Stimulated activated CD8-positive, alpha-beta memory T cell treated with anti-CD3 and anti-CD28 coated beads, Interleukin-4, amount 100 ng/mL, for 4 hours (primary cell): ENCODE measurements around the gene COX7A2.

ENCODE experiments used
- DNase-seq, 2 donors: peaks; one replicate each; pipeline ENCODE4 v3.0.0-alpha.2; 2020; ENCODE audit warnings: low read depth in 2 of 2, low spot score in 1 of 2

Gene COX7A2, protein sequence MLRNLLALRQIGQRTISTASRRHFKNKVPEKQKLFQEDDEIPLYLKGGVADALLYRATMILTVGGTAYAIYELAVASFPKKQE

DNA sequence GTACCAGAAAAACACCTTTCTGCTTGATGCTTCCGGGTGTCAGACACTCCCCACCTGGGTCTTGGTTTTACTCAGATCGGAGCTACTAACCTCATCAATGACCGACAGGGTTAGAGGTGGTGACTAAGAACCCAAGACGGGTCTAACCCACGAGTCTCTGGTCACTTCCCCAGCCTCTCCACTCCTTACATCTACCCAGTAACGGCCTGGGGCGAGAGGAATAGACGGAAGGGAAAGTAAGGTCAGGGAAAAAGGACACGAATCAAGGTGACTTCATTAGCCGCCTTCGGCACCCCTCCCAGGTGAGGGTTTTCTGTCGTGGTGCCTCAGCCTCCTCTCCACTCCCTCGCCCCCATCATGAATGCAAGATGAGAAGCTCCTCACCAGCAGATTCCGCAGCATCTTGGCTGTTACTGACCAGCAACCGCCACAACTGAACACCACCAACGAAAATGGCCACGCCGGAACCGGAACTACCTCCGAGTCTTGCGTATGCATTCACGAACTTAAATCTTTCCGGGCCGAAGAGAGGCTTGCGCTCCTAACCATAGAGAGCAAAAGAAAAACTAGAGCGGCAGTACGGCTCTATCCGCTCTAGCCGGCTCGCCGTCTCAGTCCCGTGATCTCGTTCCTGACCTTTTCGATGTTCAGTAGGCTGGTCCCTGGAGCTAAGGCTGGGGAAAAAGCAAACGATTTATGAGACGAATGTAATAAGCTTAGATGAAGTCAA lies at the start of gene COX7A2:
Gene COX7A2 (minus strand): TSS at position 469 of the 730 bp plus-strand sequence. CDS start 67 bp downstream, at position 402.
- DNase-seq, result peak; percentile 68 to 72

DNA sequence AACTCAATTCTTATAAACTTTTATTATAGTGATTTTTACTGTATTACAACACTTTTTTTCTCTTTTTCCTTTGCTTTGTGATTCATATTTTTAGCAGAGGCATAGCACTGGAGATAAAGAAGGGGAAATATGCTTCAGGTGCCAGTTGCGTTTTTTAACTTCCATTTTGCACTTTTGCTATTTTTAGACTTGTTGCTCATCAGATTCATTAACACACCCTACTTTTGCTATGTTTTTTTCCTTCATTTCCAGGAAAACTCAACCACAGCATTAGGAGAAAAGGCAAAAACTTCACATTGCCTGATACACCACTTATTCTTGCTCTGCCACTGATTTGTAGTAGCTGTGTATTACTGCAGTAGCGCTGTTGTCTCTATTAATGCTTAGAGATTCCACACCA lies 49.0 kb upstream of the COX7A2 start:
- no peak for DNase-seq

DNA sequence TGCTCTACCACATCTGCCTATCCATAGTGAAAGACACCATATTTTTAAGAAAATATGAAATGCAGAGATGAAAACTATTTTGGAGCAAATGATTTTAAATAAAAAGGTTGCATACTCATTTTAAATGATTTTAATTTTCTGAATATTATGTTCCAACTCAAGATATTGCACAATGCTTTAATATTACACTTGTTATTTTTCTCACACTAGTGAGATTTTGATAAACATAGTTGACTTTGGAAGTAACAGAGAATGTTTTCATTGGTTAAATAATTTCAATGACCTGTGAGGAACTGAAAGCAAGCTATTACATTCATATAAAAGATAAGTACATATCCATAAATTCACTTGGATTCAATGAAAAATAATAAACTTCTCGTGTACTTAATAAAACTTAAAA lies 48.1 kb upstream of the COX7A2 start:
- DNase-seq, result no peak

DNA sequence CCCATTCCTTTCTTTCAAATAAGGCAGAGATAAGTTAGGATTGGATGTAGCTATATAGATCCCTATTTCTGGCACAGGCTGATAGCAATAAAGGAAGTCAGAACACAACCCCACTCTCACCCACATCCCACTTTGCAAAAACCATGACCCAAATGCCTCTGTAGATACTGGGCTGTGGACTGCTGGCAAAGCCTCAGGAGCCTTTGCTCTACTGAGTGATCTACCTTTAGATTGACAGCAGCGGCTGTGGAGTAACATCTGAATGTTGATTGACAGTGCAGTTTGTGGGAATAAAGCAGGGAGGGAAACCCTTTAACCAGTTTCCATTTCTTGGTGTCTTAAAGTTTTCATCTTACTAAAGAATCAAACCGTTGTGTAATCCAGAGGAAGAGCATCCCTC lies 47.7 kb upstream of the COX7A2 start:
- DNase-seq, result no peak

DNA sequence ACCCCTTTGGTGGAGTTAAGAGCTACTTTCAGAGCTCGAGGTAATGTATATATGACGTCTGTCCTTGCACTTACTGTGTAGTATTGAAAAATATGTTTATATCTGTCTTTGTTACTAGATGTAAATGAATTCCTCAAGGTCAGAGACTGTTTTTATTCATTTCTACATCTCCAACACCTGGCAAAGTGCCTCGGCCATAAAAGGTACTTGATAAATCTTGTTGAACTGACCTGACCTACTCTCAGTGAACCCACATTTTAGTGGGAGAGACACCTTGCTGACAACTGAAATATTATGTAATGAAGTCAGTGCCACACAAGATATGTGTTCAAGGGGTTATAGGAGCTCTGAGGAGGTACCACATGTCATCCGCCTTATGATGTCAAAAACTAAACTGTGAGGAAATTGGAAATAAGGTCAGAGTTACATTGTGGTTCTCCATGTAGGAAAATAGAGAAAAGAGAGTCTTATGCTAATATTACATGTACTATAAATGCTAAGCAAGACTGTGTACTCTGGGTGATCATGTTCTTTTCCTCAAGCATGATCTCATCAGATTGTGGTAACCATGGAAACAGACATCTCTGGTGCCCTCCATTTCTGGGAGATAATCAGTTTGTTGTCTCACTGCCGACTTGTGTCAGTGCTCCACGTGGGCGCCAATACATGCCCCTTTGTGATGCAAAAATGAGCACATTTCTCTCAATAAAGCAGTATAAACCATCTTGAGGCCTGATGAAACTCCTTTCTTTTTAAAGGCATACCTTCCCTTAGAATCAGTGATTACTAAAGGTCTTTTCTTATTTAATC lies 46.7 kb upstream of the COX7A2 start:
- no peak for DNase-seq

DNA sequence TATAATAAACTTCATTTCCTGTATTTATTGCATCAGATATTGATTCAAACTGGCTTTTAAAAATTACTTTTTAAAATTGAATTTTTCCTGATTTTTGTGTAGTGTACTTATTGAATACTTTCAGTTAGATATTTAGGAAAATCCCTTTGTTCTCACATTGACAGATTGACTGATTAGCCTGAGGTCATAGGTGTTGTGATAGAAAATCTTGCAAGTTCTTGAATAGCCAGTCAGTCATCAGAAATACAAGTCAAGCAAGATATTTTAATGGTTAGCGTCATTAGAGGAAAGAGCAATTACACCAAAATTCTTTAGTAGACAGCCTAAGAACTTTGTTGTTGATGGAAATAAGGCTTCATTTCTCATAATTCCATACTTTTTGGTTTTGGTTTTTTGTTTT lies 44.4 kb upstream of the COX7A2 start:
- no peak for DNase-seq

DNA sequence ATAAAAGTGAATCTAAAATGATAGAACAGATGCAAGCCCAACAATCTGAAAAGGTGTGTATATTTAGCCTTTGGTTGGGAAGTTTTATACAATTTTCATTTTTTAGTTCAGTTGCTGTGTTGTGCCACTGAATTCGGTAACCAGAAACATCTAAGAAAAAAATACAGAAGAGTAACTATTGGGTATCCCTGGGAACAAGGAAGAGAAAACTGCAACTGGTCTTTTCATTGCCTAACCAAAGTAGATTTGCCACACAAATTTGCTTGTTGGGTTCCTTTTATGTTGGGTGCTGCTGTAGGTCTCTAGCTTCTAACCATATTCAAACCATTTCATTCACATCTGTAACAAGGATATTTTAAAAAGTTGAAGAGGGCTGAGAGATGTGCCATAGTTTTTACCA lies 43.8 kb upstream of the COX7A2 start:
- no peak for DNase-seq

DNA sequence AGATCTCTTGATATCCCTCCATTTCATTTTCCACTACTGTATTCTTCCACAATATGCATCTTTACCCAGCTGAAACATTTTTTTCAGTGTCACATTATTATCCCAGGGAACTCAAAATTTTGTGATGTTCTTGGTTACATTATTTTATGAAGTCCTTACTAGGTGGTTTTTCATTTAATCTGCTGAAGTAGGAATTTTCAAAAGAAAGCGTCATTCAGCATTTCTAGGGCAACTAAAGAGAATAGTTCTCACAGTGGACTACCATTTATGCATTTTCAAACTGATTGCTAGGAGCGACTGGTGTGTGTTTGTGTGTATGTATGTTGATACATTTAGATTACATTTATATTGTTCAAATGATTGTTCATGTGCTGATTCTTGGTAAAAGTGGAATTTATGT lies 43.4 kb upstream of the COX7A2 start:
- no peak for DNase-seq

DNA sequence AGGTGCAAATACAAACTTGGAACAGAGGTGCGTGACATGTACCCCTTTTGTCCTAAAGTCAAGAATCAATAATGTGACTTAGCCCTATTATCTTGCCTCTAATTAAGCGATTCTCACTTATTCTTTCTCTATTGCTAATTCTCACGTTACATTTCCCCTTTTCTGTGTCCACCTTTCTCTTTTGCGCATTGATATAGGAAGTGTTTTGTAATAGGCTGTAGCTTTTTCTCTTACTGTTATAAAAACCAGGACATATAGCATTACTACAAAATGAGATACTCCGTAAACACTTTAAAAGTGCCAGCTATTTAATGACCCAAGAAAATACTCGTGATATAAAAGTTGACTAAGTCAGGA lies 41.7 kb upstream of the COX7A2 start:
- no peak for DNase-seq

DNA sequence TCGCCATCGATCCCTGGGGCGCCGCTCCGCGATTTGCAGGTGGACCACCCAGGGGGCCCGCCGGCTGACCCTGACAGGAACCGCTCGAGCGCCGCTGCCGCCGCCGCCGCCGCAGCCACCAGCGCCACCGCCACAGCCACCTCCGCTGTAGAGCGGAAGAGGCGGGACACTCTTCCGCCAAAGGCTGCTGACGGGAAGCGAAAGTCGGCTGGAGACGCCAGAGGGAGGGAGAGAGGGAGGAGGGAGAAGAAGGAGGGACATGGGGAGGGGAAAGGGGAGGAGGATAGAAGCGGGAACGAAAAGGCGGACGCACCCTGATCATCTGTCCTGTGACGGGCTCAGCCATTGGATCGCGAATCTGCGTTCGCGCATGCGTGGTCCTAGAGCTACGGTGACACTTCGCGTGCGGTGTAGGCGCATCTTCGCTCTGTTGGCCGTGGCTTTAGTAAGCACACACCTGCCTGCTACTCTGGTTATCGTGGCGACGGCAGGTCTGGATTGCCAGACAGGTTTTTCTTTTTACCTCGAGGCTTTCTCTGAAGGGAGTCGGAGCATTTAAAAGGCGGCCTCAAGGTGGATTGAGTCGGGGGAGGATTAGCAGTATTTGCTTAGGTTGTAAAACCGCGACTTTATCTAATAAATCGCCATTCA lies 41.2 kb upstream of the COX7A2 start, which contains the start of gene TMEM30A:
Gene TMEM30A (minus strand): TSS at position 161 of the 651 bp plus-strand sequence. CDS start 154 bp downstream, at position 7.
- DNase-seq, result peak; percentile 89 to 93

DNA sequence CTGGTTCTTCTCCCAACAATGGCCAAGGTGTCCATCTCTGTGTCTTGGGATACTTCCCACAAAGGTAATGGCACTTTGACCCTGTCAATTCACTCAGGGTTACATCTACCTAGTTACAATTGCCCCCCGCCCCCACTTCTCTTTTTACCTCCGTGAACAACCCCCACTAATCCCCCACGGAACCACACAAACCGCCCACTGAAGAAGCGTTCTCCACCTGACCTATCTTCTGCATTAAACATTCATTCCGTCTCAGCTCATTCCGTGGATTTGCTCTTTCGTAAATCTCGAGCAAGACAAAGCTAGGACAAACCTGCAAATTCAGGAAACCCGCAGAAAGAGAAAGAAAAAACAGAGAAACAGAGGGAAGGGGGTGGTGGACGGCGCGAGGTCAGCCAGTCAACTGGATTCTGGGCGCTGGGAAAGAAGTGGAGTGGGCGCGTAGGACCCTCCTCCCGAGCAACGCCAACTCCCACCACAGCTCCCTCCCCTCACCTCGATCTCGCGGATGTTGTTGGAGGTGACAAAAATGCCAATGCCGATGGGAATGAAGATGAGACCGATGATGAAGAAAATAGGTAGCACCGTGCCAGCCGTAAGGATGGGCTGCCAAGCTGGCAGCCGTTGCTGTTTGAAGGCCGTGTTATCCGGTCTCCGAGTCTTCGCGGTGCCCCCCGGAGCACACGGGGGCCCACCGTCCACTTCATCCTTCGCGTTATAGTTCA lies 40.5 kb upstream of the COX7A2 start:
- no peak for DNase-seq

DNA sequence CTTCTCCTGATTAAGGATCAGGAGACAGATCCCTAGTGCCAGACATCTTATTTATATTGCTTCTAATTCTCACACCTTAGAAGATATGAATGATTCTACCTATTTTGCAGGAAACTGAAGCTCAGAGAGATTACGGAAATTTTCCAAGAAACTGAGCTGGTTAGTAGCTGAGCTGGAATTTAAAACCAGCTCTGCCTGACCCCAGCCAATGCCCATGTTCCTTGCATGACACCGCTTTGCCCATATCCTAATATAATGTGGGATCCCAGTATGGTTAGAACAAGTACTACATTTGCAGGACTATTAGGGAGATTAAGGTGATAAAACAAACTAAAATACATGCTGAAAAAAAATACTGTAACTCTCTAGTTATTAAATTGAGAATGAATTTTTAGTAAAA lies 39.1 kb upstream of the COX7A2 start:
- no peak for DNase-seq

DNA sequence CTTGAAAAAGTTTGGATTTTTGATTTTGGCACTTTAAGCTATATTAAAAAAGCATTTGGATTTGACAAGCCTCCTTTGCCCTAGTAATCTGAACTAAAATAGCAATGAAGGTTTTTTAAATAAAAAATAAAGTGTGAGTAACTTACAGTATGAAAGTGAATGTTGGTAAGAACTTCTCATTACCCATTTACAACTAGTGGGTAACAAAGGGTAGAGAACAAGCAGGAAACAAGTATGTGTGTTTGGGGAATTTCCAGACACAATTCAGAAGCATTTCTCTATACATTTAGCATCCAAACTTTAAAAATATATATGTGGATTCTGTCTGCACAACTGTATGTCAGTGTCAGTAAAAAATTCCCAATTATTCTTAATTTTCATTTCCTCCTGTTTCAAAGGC lies 38.1 kb upstream of the COX7A2 start:
- DNase-seq, result no peak

DNA sequence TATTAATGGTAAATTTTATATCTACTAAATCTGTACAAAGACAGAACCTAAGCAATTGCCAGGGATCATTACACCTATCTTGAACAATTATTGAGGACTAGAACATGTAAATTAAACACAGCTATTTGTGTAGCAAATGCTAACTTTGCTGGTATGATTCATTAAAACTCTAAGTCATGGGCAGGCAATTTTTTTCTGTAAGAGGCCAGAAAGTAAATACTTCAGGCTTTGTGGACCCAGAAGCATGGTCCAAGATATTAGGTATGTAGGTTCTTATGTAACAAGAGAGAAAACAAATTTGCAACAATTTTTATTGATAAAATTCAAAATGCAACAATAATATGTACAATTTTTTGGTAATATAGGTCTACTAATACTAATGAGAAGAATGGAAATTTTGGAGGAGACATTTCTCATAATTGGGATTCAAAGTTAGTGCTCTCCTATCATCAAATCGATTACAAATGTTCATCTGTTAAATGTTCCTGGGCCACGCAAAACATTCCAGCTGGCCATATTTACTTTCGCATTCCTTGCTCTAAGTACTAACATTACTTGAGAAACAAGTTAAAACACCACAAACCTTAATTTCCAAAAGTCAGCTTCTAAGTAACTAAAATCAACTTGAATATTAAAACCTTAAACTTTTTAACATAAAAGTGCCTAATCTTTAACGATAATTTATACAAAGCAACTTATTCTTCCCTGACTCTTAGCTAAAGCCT lies 36.7 kb upstream of the COX7A2 start:
- no peak for DNase-seq

DNA sequence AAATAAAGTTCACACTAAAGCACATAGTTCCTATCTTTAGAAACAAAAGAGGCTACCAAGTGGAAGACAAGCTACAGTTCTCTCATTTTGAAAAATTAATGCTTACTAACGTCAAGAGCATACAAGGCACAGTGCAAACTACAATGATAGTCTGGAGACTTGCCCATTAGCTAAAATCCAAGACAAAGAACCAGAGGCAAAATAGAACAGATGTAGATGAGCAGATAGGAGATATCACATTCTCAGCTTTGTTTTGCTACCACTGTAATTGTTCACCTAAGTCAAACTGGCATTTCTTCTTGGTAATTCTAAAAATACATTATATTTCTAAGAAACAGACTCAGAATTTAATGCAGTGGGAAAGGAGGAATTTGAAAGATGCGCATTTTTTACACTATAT lies 35.8 kb upstream of the COX7A2 start:
- no peak for DNase-seq

DNA sequence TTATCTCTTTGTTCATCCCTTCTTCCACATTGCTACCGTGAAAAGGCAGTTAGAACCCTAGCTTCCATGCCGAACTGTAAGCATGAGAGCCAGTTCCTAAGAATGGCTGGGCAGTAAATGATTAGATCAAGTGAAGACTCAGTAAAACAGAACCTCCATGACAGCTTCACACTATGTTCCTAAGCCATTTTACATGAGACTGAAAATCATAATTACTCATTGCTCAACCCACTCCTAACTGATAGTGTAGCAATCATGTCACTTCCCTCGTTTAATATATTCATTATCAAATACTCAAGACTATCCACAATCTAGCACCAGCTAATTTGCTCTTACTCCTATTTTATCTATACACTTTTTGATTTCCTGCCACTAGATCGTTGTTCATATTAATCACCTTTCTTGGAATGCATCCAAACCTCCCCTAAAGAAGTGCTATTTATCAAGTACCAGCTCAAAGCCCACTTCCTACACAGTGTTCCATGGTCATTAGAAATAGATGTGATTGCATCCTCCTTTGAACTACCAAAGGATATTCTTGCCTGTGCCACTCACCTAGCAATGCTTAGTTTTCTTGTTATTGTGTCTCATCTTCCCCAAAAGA lies 35.0 kb upstream of the COX7A2 start:
- no peak for DNase-seq

DNA sequence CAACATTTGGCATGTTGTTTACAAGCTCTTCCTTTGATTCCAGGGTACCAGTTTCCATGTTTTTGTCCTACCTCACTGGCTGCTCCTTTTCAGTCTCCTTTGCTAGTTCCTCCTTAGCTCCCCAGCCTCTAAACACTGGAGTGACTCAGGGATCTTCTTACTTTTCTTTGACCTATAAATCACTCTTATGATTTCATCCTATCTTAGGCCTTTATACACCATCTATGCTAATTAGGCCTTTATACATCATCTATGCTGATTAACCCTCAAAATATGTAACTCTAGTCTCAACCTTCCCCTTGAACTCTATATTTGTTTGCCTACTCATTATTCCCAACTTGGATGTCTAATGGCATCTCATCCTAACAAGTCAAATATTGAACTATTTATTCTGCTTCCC lies 31.5 kb upstream of the COX7A2 start:
- DNase-seq, result no peak

DNA sequence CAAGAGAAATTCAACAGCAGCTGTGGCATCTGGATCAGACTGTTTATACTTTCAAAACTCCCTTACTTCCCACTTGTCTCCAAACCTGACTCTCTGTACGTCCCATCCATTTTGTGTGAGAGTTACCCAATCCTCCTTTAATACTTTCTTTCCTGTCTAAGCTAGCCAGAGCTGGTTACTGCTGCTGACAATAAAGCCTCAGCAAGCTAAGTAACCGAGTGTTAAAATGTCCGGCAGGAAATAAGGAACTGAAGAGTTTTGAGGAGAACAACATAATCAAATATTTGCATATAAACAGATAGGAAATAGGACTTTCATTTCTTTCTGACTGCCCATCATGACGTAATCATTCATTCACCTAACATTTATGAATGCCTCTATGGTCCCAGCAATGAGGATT lies 29.4 kb upstream of the COX7A2 start:
- no peak for DNase-seq

DNA sequence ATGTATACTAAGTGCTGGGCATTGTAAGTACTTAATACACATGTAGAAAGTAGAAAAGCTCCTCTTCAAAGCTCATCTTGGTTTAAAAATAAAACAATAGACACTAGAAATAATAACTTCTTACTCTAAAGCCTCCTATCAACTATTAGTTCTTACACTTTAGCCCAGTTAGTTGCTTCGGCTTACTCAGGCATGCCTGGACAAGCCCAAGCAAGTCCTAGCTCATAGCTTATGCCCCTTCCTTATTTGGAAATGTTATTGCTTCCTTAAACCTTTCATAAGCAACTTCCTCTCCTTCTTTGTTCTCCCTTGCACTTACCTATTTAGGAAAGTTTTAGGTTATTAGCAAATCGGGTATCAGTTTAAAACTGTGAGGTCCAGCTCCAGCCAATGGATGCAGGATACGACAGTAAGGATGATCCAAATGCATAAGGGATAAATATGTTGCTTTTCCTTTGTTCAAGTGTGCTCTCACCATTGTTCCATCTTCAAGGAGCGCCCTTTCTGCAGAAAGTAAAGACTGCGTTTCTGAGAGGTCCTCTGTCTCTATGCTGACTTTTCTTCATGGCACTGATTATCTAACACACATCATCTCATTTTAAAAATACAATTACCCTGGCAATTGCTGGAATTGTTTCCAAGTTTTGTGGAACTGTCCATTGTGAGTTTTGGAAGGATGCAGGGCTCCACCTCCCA lies 28.7 kb upstream of the COX7A2 start:
- no peak for DNase-seq

DNA sequence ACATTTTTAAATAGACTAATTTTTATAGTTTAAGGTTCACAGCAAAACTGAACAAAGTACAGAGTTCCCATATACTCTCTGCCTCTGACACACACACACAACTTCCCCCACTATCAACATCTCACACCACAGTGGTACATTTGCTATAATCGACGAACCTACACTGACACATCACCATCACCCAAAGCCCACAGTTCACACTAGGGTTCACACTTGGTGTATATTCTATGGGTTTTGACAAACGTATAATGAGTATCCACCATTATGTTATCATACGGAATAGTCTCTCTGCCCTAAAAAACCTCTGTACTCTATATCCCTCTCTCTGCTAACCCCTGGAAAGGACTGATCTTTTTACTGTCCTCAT lies 25.4 kb upstream of the COX7A2 start:
- no peak for DNase-seq
